ELF-1 (cell line): Measurements from ENCODE around the gene NPRL2.
A peak's percentile ranks its signal among the peaks of the same experiment; 100 is the strongest.
"Not testable (repeated sequence)": the region's sequence is repeated elsewhere in the genome, so short reads cannot be mapped to it uniquely, and the experiment has no call there.

Experiments used
- DNase-seq: peaks from one replicate; pipeline ENCODE4 v3.0.0-alpha.2; 2016; ENCODE audit warnings: low read depth, low spot score

Gene NPRL2

DNA sequence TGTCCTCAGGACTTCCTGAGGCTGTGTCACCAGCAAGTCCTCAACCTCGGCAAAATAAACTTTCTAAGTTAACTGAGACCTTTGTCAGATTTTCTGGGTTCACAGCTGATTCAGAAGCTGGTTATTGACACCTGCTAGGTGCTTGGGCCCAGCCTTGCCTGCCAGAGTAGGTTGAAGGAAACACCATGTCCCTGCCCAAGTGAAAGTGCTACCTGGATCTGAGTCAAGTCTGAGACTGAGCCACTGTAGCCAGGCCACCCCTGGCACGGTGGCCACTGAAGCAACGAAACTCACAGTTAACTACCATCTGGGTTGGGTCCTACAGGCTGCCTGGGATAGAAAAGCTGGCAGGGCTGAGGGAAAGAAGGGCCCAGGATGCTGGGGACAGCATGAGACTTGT, 36.2 kb downstream of the NPRL2 start:
- no peak for DNase-seq

DNA sequence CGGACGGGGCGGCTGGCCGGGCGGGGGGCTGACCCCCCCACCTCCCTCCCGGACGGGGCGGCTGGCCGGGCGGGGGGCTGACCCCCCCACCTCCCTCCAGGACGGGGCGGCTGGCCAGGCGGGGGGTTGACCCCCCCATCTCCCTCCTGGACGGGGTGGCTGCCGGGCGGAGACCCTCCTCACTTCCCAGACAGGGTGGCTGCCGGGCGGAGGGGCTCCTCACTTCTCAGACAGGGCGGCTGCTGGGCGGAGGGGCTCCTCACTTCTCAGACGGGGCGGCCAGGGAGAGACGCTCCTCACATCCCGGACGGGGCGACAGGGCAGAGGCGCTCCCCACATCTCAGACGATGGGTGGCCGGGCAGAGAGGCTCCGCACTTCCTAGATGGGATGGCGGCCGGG, 38.5 kb downstream of the NPRL2 start:
- DNase-seq: not testable (repeated sequence)

GRCh38 chr3:50304601-50305000, 46.0 kb downstream of the NPRL2 start:
- DNase-seq: no peak

DNA sequence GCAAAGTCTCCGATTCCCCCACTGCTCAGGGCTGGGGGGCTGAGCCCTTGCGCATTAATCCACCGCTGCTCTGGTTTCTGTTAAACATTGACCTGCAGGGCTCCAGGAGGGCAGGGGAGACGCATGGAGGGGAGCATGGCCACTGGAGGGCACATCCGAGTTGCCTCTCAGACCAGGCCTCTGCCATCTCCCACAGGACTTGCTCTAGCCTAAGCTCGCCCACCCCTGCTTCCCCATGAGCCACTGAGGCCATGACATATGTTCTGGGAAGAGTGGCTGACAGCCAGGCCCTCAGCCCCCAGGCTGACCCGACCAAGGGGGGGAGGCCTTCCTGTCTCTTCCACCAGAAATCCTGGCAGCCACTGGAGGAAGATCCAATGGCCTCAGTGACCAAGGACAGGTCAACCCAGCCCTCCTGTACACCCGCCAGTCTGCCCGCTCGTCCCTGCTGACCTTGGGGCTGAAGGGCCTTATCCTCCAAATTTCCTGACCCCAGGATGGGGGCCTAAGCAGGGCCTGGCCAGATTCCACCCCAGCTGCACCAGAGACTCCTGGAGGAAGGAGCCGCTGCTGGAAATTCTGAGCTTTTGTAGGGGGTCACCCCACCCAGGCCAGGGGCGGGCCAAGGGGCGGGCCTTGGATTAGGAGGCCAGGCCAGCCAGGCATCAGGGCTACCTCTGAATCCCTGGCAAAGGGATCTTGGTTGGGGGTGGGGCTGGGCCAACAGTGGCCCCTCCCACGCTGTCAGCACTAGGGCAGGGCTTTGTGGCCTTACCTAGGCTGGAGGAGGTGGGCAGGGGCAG, 47.4 kb downstream of the NPRL2 start, which contains the start of gene HYAL1:
TSS of gene HYAL1 (minus strand) at position 562 of the 803 bp plus-strand sequence. CDS start 618 bp downstream, outside the sequence.
- peak; percentile 86 for DNase-seq

GRCh38 chr3:50302095-50303012, 48.2 kb downstream of the NPRL2 start:
- DNase-seq: no peak

DNA sequence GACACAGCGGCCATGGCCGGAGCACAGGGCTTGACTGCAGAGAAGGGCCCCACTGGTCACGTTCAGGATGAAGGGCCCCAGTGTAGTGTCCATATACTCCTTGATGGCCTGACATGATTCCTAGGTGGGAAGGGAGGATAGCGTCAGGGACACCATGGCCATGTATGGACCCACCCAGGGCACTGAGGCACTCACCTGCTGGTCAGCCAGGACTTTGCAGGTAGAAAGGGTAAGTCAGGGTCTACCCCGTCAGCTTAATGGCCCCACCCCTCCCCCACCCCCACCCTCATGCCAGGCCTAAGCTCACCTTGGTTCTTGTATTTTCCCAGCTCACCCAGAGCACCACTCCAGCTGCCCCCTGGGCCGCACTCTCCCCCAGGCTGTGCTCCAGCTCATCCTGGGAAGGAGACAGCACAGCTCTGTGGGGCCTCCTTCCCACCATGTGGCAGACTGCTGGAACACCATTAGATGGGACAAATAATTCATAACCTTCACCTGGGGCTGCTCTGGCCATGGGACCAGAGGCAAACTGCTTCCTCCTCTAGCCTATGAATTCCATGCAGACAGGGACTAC, 49.8 kb downstream of the NPRL2 start:
- DNase-seq: no peak

DNA sequence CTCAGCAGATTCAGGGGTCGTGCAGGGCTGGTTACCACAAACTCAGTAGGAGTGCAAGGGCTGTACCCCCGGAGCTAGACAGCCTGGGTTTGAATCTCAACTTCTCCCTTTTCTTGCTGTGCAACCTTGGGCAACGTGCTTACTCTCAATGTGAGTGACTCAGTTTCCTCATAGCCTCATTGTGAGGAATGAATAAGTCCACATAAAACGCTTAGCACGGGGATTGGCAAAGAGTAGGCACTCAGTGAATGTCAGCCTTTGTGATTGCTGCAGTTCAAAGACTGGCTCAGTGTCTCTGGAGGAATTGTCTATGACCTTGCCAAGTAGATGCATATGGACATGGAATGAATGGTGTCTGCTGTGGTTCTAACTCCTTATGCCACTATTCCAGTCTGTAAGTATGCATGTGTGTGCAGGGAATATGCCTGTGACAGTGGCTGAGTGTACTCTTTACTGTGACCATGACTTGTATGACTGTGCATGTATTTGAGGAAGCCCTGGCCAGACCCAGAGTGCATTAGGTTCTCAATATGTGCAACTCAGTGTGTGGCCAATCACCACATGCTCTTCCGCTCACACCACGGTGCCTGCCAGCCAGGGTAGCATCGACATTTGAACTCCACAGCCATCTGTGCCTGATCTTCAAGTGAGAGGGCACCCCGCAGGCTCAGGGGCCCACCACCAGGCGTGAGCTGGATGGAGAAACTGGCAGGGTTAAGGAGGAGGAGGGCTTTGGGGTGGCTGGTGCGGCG, 50.5 kb downstream of the NPRL2 start:
- DNase-seq: no peak

DNA sequence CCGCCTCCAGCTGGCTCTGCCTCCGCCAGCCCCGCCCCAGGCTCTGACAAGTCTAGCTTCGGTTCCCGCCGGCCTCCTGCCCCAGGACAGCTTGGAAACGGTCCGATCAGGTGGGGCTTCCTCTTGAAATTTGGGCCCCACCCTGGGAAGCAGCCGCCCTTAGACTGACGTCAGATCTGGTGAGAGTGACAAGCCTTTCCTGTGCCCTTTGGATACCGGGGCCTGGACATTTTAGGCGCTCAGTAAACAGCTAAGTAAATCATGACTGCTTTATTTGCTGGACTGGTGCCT, 51.0 kb downstream of the NPRL2 start:
- no peak for DNase-seq

DNA sequence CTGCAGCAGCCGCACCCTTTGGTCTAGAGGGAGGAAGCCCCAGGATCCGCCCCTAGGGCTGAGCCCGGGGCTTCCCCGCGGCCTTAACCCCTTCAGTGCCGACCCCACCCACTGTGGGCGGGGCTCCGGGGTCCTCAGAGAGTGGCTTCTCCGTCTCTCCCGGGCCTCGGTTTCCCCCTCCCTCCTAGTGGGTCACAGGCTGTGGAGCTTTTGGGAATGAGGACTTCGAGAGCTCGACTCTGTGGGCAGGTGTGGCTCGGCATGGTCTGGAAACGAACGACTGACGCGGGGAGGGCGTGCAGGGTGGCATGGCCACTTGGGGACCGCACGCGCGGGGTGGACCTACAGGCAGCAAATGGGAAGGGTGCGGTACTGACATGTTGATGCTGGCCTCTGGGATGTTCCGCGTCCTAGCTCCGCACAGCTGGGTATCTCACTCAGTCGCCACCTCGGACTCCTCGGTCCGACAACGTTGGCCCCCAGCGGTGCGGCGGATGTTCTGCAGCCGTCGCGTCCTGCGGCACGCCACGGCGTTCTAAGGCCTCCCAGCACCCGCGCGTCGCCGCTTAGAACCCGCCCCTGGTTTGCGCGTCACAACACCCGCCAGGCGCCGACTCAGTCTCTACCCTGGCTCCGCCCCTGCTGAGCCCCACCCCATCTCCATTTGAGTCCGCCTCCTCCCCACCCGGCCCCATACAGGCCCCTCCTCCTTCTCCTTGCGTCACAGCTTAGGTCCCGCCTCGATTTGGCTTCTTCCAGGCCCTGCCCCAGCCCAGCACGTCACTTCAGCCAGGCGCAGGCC, 51.5 kb downstream of the NPRL2 start, which contains the start of the genes HYAL3 and NAA80:
TSS of gene HYAL3 (minus strand) at position 570 of the 802 bp plus-strand sequence. CDS start 3,803 bp downstream, outside the sequence.
TSS of gene NAA80 (minus strand) at position 570 of the 802 bp plus-strand sequence. CDS start 1,942 bp downstream, outside the sequence.
- DNase-seq: peak; percentile 99

DNA sequence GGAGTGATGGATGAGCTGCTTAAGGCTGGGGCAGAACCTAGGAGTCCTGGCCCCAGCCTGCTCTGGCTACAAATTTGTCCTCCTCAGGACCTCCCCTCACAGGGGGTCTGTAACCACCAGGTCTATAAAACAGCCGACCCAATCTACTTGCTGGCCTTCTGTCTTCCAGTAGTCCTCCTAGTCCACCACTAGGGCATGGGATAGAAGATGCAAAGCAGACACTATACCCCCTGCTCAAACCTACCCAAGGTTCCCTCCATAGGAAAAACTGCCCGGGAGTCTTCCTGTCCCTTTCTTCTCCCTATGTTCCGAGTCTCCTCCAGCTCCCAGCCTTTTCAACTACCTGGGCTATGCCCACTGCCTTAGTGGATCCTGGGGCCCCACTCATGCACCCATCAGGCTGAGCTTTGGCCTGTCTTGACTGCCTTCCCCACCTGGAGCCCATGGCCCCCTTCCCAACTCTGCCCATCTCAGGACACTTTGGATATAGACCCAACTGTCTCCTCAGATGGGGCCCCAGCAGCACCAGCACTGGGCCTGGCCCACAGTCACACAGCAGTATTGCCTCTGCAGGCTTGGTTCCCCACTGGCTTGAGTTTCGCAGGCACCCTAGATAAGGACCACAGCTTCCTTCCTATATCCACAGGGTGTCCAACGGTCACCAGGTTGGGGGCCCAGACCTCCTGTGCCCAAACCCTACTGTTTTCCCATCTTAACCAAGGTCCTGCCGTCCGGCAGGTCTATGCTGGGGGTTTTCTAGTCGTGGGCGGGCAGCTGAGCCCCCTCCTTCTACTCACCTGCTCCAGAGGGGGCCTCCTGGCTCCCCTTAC, 52.5 kb downstream of the NPRL2 start:
- no peak for DNase-seq

DNA sequence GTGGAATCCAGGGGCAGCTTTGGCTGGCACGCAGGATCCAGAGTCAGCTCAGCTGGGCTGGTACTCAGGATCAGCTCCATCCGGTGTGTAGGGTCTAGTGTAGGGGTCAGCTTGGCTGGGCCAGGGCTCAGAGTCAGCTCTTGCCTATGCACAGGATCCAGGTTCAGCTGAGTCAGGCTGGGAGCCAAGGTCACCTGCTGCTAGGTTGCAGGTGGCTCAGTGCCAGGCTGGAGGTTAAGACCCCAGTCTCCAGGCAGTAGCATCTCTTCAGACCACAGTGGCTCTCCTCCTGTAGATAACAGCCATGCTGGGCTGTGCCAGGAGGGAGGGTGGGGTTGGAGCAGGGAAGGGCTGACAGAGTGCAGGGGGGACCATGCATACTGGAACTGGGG, 53.2 kb downstream of the NPRL2 start:
- DNase-seq: no peak
